Bone marrow (tissue), 2 donors: Measurements from ENCODE around the gene LRP1B.
"Not testable (repeated sequence)": the region's sequence is repeated elsewhere in the genome, so short reads cannot be mapped to it uniquely, and the experiment has no call there.

Experiments used
- DNase-seq, 2 donors: peaks; one replicate each; lab custom pipeline; 2025; lab: John Stamatoyannopoulos, UW

LRP1B gene

GRCh38 chr2:141317986-141318385 lies 812.8 kb downstream of the LRP1B start:
- no peak for DNase-seq

GRCh38 chr2:141316606-141317005 lies 814.2 kb downstream of the LRP1B start:
- no peak for DNase-seq

GRCh38 chr2:141316103-141316502 lies 814.7 kb downstream of the LRP1B start:
- no peak for DNase-seq

- DNase-seq = no peak
These were observed 816.8 kb downstream of the LRP1B start for GRCh38 chr2:141313972-141314371.

- DNase-seq = no peak
These were observed 819.4 kb downstream of the LRP1B start for GRCh38 chr2:141311430-141311829.

- no peak for DNase-seq
These were observed 824.4 kb downstream of the LRP1B start for GRCh38 chr2:141306368-141306767.

GRCh38 chr2:141301551-141301950 lies 829.3 kb downstream of the LRP1B start:
- DNase-seq = no peak

- DNase-seq = no peak
These were observed 850.8 kb downstream of the LRP1B start for GRCh38 chr2:141280037-141280436.

GRCh38 chr2:141271346-141271745 lies 859.5 kb downstream of the LRP1B start:
- no peak for DNase-seq

GRCh38 chr2:141264848-141265247 lies 866.0 kb downstream of the LRP1B start:
- no peak for DNase-seq

- DNase-seq = no peak
These were observed 869.9 kb downstream of the LRP1B start for GRCh38 chr2:141260911-141261310.

- no peak for DNase-seq
These were observed 871.1 kb downstream of the LRP1B start for GRCh38 chr2:141259683-141260082.

- DNase-seq = no peak
These were observed 888.8 kb downstream of the LRP1B start for GRCh38 chr2:141242008-141242407.

- DNase-seq = no peak
These were observed 904.3 kb downstream of the LRP1B start for GRCh38 chr2:141226560-141226959.

- DNase-seq = no peak
These were observed 923.8 kb downstream of the LRP1B start for GRCh38 chr2:141207036-141207385.

- DNase-seq = no peak
These were observed 929.7 kb downstream of the LRP1B start for GRCh38 chr2:141201016-141201565.

- no peak for DNase-seq
These were observed 930.6 kb downstream of the LRP1B start for GRCh38 chr2:141200191-141200590.

GRCh38 chr2:141199711-141200110 lies 931.1 kb downstream of the LRP1B start:
- DNase-seq = no peak

- no peak for DNase-seq
These were observed 935.7 kb downstream of the LRP1B start for GRCh38 chr2:141195087-141195486.

GRCh38 chr2:141187075-141187439 lies 943.8 kb downstream of the LRP1B start:
- DNase-seq = no peak

- no peak for DNase-seq
These were observed 944.3 kb downstream of the LRP1B start for GRCh38 chr2:141186413-141187074.

- no peak for DNase-seq
These were observed 948.6 kb downstream of the LRP1B start for GRCh38 chr2:141182246-141182645.

- not testable (repeated sequence) for DNase-seq
These were observed 961.7 kb downstream of the LRP1B start for GRCh38 chr2:141169117-141169516.

- no peak for DNase-seq
These were observed 968.5 kb downstream of the LRP1B start for GRCh38 chr2:141162314-141162713.
